Measurements from ENCODE around the gene POLR1C.
"Not testable (repeated sequence)": the region's sequence is repeated elsewhere in the genome, so short reads cannot be mapped to it uniquely, and the experiment has no call there.

Gene POLR1C

GRCh38 chr6:43509984-43510826, 6.7 kb upstream of the POLR1C start, which contains the start of gene LRRC73:
LRRC73 (minus strand) TSS chr6:43510346; CDS start chr6:43509785, 561 bp downstream.
- peak; percentile 51 to 52 for DNase-seq (ENCODE audit: low read depth in 2 of 2)

- DNase-seq (ENCODE audit: low read depth in 2 of 2) = no peak
These were observed 6.1 kb upstream of the POLR1C start for GRCh38 chr6:43510827-43511163.

GRCh38 chr6:43511824-43512415, 5.0 kb upstream of the POLR1C start:
- no peak for DNase-seq (ENCODE audit: low read depth in 2 of 2)

- no peak for DNase-seq (ENCODE audit: low read depth in 2 of 2)
These were observed 1.1 kb upstream of the POLR1C start for GRCh38 chr6:43515808-43516207.

- no peak for DNase-seq (ENCODE audit: low read depth in 2 of 2)
These were observed 557 bp upstream of the POLR1C start for GRCh38 chr6:43516367-43516696.

- no peak for DNase-seq (ENCODE audit: low read depth in 2 of 2)
These were observed 842 bp downstream of the POLR1C start for GRCh38 chr6:43517505-43518357.

GRCh38 chr6:43520097-43520496, 3.2 kb downstream of the POLR1C start:
- no peak for DNase-seq (ENCODE audit: low read depth in 2 of 2)

- DNase-seq (ENCODE audit: low read depth in 2 of 2) = no peak
These were observed 4.9 kb downstream of the POLR1C start for GRCh38 chr6:43521836-43522235.

- DNase-seq (ENCODE audit: low read depth in 2 of 2) = no peak
These were observed 5.8 kb downstream of the POLR1C start for GRCh38 chr6:43522547-43523261.

GRCh38 chr6:43523284-43523683, 6.4 kb downstream of the POLR1C start:
- no peak for DNase-seq (ENCODE audit: low read depth in 2 of 2)

- no peak for DNase-seq (ENCODE audit: low read depth in 2 of 2)
These were observed 7.6 kb downstream of the POLR1C start for GRCh38 chr6:43524483-43524961.

GRCh38 chr6:43532201-43532600, 15.3 kb downstream of the POLR1C start:
- DNase-seq (ENCODE audit: low read depth in 2 of 2) = no peak

GRCh38 chr6:43538986-43539385, 22.1 kb downstream of the POLR1C start:
- not testable (repeated sequence) for DNase-seq (ENCODE audit: low read depth in 2 of 2)

GRCh38 chr6:43539409-43539808, 22.5 kb downstream of the POLR1C start:
- DNase-seq (ENCODE audit: low read depth in 2 of 2) = not testable (repeated sequence)

GRCh38 chr6:43540507-43540906, 23.6 kb downstream of the POLR1C start:
- no peak for DNase-seq (ENCODE audit: low read depth in 2 of 2)

GRCh38 chr6:43541774-43542471, 25.0 kb downstream of the POLR1C start:
- no peak for DNase-seq (ENCODE audit: low read depth in 2 of 2)

- DNase-seq (ENCODE audit: low read depth in 2 of 2) = no peak
These were observed 27.6 kb downstream of the POLR1C start for GRCh38 chr6:43544461-43544860.

- no peak for DNase-seq (ENCODE audit: low read depth in 2 of 2)
These were observed 30.3 kb downstream of the POLR1C start for GRCh38 chr6:43547222-43547621.

- not testable (repeated sequence) for DNase-seq (ENCODE audit: low read depth in 2 of 2)
These were observed 40.7 kb downstream of the POLR1C start for GRCh38 chr6:43557620-43558019.

- no peak for DNase-seq (ENCODE audit: low read depth in 2 of 2)
These were observed 42.4 kb downstream of the POLR1C start for GRCh38 chr6:43559328-43559727.

- DNase-seq (ENCODE audit: low read depth in 2 of 2) = no peak
These were observed 54.1 kb downstream of the POLR1C start for GRCh38 chr6:43570876-43571441.

Measured in activated CD8-positive, alpha-beta memory T cell treated with anti-CD3 and anti-CD28 coated beads for 4 hours (primary cell).